Measurements from ENCODE around the gene EPC1.
"Not testable (repeated sequence)": the region's sequence is repeated elsewhere in the genome, so short reads cannot be mapped to it uniquely, and the experiment has no call there.

The EPC1 gene

GRCh38 chr10:32234471-32234870 lies 112.5 kb downstream of the EPC1 start (continued):
- TF ChIP-seq TOX (CRISPR knock-in tag; IDR thresholded peaks at IDR 0.05; ENCODE audit: borderline replicate concordance) (no peak), POU6F1 (CRISPR knock-in tag; IDR thresholded peaks at IDR 0.05; ENCODE audit: borderline replicate concordance, low read depth) (no peak), ZFP30 (CRISPR knock-in tag; IDR thresholded peaks at IDR 0.05) (no peak), ZFP3 (CRISPR knock-in tag; IDR thresholded peaks at IDR 0.05) (no peak), ARNTL (CRISPR knock-in tag; IDR thresholded peaks at IDR 0.05; ENCODE audit: borderline replicate concordance, low read depth) (no peak), ESRRG (CRISPR knock-in tag; IDR thresholded peaks at IDR 0.05) (no peak), ZNF565 (CRISPR knock-in tag; conservative IDR thresholded peaks at IDR 0.05; ENCODE audit: low read depth) (no peak), SNAI2 (CRISPR knock-in tag; IDR thresholded peaks at IDR 0.05) (no peak)

- not testable (repeated sequence) for ATAC-seq
Observed at GRCh38 chr10:32233375-32233774, 113.6 kb downstream of the EPC1 start.

- no peak for ATAC-seq
- TF ChIP-seq CSDC2 (CRISPR knock-in tag; IDR thresholded peaks at IDR 0.05) (no peak), ZC3H10 (CRISPR knock-in tag; IDR thresholded peaks at IDR 0.05) (no peak), CSRNP3 (CRISPR knock-in tag; IDR thresholded peaks at IDR 0.05) (no peak), ZFP3 (CRISPR knock-in tag; IDR thresholded peaks at IDR 0.05) (no peak), ISL1 (CRISPR knock-in tag; IDR thresholded peaks at IDR 0.05) (no peak), BACH2 (CRISPR knock-in tag; IDR thresholded peaks at IDR 0.05; ENCODE audit: borderline replicate concordance) (no peak), SNAI2 (CRISPR knock-in tag; IDR thresholded peaks at IDR 0.05) (no peak), GLIS3 (CRISPR knock-in tag; IDR thresholded peaks at IDR 0.05) (no peak), POU6F1 (CRISPR knock-in tag; IDR thresholded peaks at IDR 0.05; ENCODE audit: borderline replicate concordance, low read depth) (no peak), TCF4 (CRISPR knock-in tag; IDR thresholded peaks at IDR 0.05; ENCODE audit: borderline replicate concordance) (no peak), ZNF8 (CRISPR knock-in tag; IDR thresholded peaks at IDR 0.05) (no peak), RARB (CRISPR knock-in tag; IDR thresholded peaks at IDR 0.05) (no peak)
Observed at GRCh38 chr10:32232378-32232777, 114.6 kb downstream of the EPC1 start.

- ATAC-seq, result not testable (repeated sequence)
Observed at GRCh38 chr10:32229788-32230187, 117.2 kb downstream of the EPC1 start.

GRCh38 chr10:32229170-32229569 lies 117.8 kb downstream of the EPC1 start:
- ATAC-seq, result no peak
- no peak for TF ChIP-seq CSRNP3 (CRISPR knock-in tag; IDR thresholded peaks at IDR 0.05)
- no peak for TF ChIP-seq ZFP30 (CRISPR knock-in tag; IDR thresholded peaks at IDR 0.05)
- TF ChIP-seq ESRRG (CRISPR knock-in tag; IDR thresholded peaks at IDR 0.05), result no peak
- no peak for TF ChIP-seq ZNF565 (CRISPR knock-in tag; conservative IDR thresholded peaks at IDR 0.05; ENCODE audit: low read depth)
- TF ChIP-seq RARB (CRISPR knock-in tag; IDR thresholded peaks at IDR 0.05), result no peak
- TF ChIP-seq OSR1 (CRISPR knock-in tag; IDR thresholded peaks at IDR 0.05), result no peak
- no peak for TF ChIP-seq ZFP3 (CRISPR knock-in tag; IDR thresholded peaks at IDR 0.05)
- no peak for TF ChIP-seq CREB5 (CRISPR knock-in tag; IDR thresholded peaks at IDR 0.05; ENCODE audit: low read depth)
- TF ChIP-seq CSDC2 (CRISPR knock-in tag; IDR thresholded peaks at IDR 0.05), result no peak
- TF ChIP-seq POU6F1 (CRISPR knock-in tag; IDR thresholded peaks at IDR 0.05; ENCODE audit: borderline replicate concordance, low read depth), result no peak
- TF ChIP-seq TOX (CRISPR knock-in tag; IDR thresholded peaks at IDR 0.05; ENCODE audit: borderline replicate concordance), result no peak
- no peak for TF ChIP-seq PATZ1 (CRISPR knock-in tag; IDR thresholded peaks at IDR 0.05; ENCODE audit: borderline replicate concordance)
- TF ChIP-seq ZNF70 (CRISPR knock-in tag; IDR thresholded peaks at IDR 0.05), result no peak

Measured in SK-N-SH treated with all-trans-retinoic acid at 6 μM for 48 hours (cell line).